Measurements from ENCODE around the gene MDFIC. TPM values are rescaled to one million over a fixed set of nuclear protein-coding genes. Genes with fewer than 3 reads are reported as not detected.

The MDFIC gene
- total and polyA plus RNA-seq, 2 of the 4 experiments (the other 2 are of a cell fraction): 16.9 to 35.0 TPM

DNA sequence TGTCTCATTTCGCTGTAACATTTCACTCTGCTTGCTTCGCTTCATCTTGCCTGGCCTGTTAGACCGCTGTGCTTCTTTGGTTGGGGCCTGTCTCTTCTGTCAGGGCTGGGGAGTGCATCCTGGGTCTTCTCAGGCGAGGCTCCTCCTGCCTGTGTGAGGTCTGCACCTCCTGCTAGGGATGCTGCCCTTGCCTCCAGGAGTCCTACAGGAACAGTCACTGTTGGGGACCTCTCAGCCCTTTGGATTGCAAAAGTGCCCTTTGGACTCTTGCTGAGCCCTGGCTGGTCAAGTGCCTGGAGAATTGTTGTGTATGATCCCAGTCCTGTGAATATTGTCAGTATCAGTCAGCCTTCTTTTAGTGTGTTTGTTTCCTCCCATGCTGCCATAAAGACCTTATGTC is 84.1 kb downstream of the MDFIC start:
- H3K27ac ChIP-seq (ENCODE audit: insufficient read depth, low read length): no peak overlapping the region
- WGBS, 2 experiments (ENCODE audit: extremely low coverage in 2 of 2, insufficient read length in 1 of 2): 100% methylated on average over 2 of the region's 4 CpGs; no CpG with 5 or more reads in 1 of the 2 experiments
- no peaks in the 10 kb centered on the region for H3K27me3 ChIP-seq (ENCODE audit: control insufficient read depth, insufficient read depth, low read length)
- H4K20me1 ChIP-seq (ENCODE audit: insufficient read depth, low read length): no peaks in the 10 kb centered on the region
- no peak overlapping the region for H3K4me2 ChIP-seq (ENCODE audit: low read depth, low read length)
- no peak overlapping the region for H2BK5ac ChIP-seq (ENCODE audit: low read depth, low read length, poor library complexity, severe bottlenecking)
- dilution Hi-C loops (cut with HindIII; ENCODE audit: low sequenced_read_pairs, unreplicated experiment): no loop called here
- no peak overlapping the region for H4K5ac ChIP-seq (ENCODE audit: low read depth, low read length)
- no peak overlapping the region for H3K4me3 ChIP-seq (ENCODE audit: insufficient read depth, low read depth, low read length)
- intact Hi-C loops (cut with micrococcal nuclease): no loop called here
- H3K4me1 ChIP-seq (ENCODE audit: control insufficient read depth, insufficient read depth, low read length): peaks cover 8% of the 10 kb centered on the region
- H3K56ac ChIP-seq (ENCODE audit: extremely low read depth, insufficient read depth, low read length): no peak overlapping the region
- no peak overlapping the region for H3K14ac ChIP-seq (replicated peaks; ENCODE audit: low read depth, low read length)
- in situ Hi-C loops (cut with MboI; ENCODE audit: low sequenced_read_pairs): no loop called here
- ChIA-PET CTCF (no interaction called here), POLR2A (ENCODE audit: unreplicated experiment) (no interaction called here)
- no peak overlapping the region for H4K91ac ChIP-seq (ENCODE audit: insufficient read depth, low read depth, low read length)
- no peak overlapping the region for H2BK15ac ChIP-seq (ENCODE audit: low read depth, low read length)
- peaks cover 3% of the 10 kb centered on the region; the same call in 1 of the 2 replicates for H3K36me3 ChIP-seq (ENCODE audit: control insufficient read depth, insufficient read depth, low read length)
- TF ChIP-seq MAFK (IDR thresholded peaks at IDR 0.05; ENCODE audit: low read depth, low read length) (no peak), NFE2L2 (IDR thresholded peaks at IDR 0.05; ENCODE audit: low read depth, low read length) (no peak), RCOR1 (IDR thresholded peaks at IDR 0.05; ENCODE audit: insufficient replicate concordance, low read length) (no peak), RFX5 (IDR thresholded peaks at IDR 0.05; ENCODE audit: low read depth, low read length) (no peak), BHLHE40 (IDR thresholded peaks at IDR 0.05; ENCODE audit: low read depth, low read length) (no peak), SMC3 (IDR thresholded peaks at IDR 0.05; ENCODE audit: low read depth, low read length) (no peak), FOS (IDR thresholded peaks at IDR 0.05; ENCODE audit: low read depth, low read length) (no peak), USF2 (IDR thresholded peaks at IDR 0.05; ENCODE audit: low read depth, low read length) (no peak), MAZ (IDR thresholded peaks at IDR 0.05; ENCODE audit: borderline replicate concordance, low read depth, low read length) (no peak), CEBPB (IDR thresholded peaks at IDR 0.05; ENCODE audit: low read depth, low read length) (no peak), RAD21 (IDR thresholded peaks at IDR 0.05; ENCODE audit: low read length) (no peak), MXI1 (IDR thresholded peaks at IDR 0.05; ENCODE audit: borderline replicate concordance, low read depth, low read length) (no peak)
- TF ChIP-seq, protein P1, sequence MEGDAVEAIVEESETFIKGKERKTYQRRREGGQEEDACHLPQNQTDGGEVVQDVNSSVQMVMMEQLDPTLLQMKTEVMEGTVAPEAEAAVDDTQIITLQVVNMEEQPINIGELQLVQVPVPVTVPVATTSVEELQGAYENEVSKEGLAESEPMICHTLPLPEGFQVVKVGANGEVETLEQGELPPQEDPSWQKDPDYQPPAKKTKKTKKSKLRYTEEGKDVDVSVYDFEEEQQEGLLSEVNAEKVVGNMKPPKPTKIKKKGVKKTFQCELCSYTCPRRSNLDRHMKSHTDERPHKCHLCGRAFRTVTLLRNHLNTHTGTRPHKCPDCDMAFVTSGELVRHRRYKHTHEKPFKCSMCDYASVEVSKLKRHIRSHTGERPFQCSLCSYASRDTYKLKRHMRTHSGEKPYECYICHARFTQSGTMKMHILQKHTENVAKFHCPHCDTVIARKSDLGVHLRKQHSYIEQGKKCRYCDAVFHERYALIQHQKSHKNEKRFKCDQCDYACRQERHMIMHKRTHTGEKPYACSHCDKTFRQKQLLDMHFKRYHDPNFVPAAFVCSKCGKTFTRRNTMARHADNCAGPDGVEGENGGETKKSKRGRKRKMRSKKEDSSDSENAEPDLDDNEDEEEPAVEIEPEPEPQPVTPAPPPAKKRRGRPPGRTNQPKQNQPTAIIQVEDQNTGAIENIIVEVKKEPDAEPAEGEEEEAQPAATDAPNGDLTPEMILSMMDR (conservative IDR thresholded peaks at IDR 0.05; ENCODE audit: low read depth, low read length): no peak
- TF ChIP-seq, protein P2, sequence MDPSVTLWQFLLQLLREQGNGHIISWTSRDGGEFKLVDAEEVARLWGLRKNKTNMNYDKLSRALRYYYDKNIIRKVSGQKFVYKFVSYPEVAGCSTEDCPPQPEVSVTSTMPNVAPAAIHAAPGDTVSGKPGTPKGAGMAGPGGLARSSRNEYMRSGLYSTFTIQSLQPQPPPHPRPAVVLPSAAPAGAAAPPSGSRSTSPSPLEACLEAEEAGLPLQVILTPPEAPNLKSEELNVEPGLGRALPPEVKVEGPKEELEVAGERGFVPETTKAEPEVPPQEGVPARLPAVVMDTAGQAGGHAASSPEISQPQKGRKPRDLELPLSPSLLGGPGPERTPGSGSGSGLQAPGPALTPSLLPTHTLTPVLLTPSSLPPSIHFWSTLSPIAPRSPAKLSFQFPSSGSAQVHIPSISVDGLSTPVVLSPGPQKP (IDR thresholded peaks at IDR 0.05; ENCODE audit: borderline replicate concordance, low read depth, low read length): no peak
- no peak overlapping the region for H2BK20ac ChIP-seq (ENCODE audit: low read depth, low read length)
- no peak overlapping the region for H3K23ac ChIP-seq (ENCODE audit: low read depth, low read length)
- H4K8ac ChIP-seq (ENCODE audit: low read depth in 2 of 2, low read length in 2 of 2): no peak overlapping the region
- H2BK120ac ChIP-seq (ENCODE audit: low read depth, low read length): no peak overlapping the region
- no peak overlapping the region for H2AFZ ChIP-seq (replicated peaks; ENCODE audit: low read length, poor library complexity)
- H2AK5ac ChIP-seq (ENCODE audit: low read depth, low read length): no peak overlapping the region
- no peak overlapping the region for H3K4ac ChIP-seq (ENCODE audit: low read depth, low read length)
- no peak overlapping the region for H3K18ac ChIP-seq (ENCODE audit: low read depth, low read length)
- DNase-seq (no peak), ATAC-seq (ENCODE audit: low read depth) (no peak)
- BruUV-seq (replicated peaks): no TSS peak
- peaks cover 21 to 29% of the 10 kb centered on the region in 2 experiments for H3K79me1 ChIP-seq (ENCODE audit: low read depth in 1 of 2, low read length in 2 of 2)
- no peak overlapping the region for H2AK9ac ChIP-seq (replicated peaks; ENCODE audit: low read depth, low read length, poor library complexity)
- no peak overlapping the region for H3K9ac ChIP-seq (ENCODE audit: low read depth, low read length)
- H3K9me3 ChIP-seq (ENCODE audit: control insufficient read depth, insufficient read depth, low read length): no peaks in the 10 kb centered on the region
- H3K9me1 ChIP-seq (ENCODE audit: insufficient read depth, low read length): 0 out of 2 replicates have a peak, but pooled peaks cover 10% of the 10 kb centered on the region

Data from IMR-90 (cell line).